Ishikawa (cell line): Measurements from ENCODE around the gene STAT4.

ENCODE experiments used
- CEBPB ChIP-seq: IDR thresholded peaks from 2 replicates; pipeline ENCODE4 v1.6.1; 2012
- CREB1 ChIP-seq: IDR thresholded peaks from 2 replicates; pipeline ENCODE4 v1.6.1; 2012; ENCODE audit warnings: low read depth
- EP300 ChIP-seq: IDR thresholded peaks from 2 replicates; pipeline ENCODE4 v1.6.1; 2012; ENCODE audit warnings: borderline replicate concordance
- FOXM1 ChIP-seq: IDR thresholded peaks from 2 replicates; pipeline ENCODE4 v1.6.1; 2012; ENCODE audit warnings: low read depth, borderline replicate concordance
- MAX ChIP-seq: IDR thresholded peaks from 2 replicates; pipeline ENCODE4 v1.6.1; 2012
- NFIC ChIP-seq: IDR thresholded peaks from 2 replicates; pipeline ENCODE4 v1.6.1; 2012
- RAD21 ChIP-seq: IDR thresholded peaks from 2 replicates; pipeline ENCODE4 v1.6.1; 2012; ENCODE audit warnings: low read depth
- REST ChIP-seq: IDR thresholded peaks from 2 replicates; pipeline ENCODE4 v1.6.1; 2012; ENCODE audit warnings: low read depth, mild to moderate bottlenecking
- TAF1 ChIP-seq: IDR thresholded peaks from 2 replicates; pipeline ENCODE4 v1.6.1; 2012; ENCODE audit warnings: low read depth, mild to moderate bottlenecking
- TCF12 ChIP-seq: IDR thresholded peaks from 2 replicates; pipeline ENCODE4 v1.6.1; 2012; ENCODE audit warnings: low read depth
- YY1 ChIP-seq: IDR thresholded peaks from 2 replicates; pipeline ENCODE4 v1.6.1; 2012; ENCODE audit warnings: low read depth

GRCh38 chr2:191012845-191013681 lies 137.7 kb downstream of the STAT4 start:
- TF ChIP-seq RAD21 (no peak), EP300 (no peak), TCF12 (no peak), TAF1 (no peak), CEBPB (no peak), MAX (no peak), YY1 (no peak), CREB1 (no peak), FOXM1 (no peak), REST (no peak), NFIC (no peak)
